HCT116 (cell line): ENCODE data around the gene SLC45A2. TPM values are rescaled to one million over a fixed set of nuclear protein-coding genes. Genes with fewer than 3 reads are reported as not detected.

Source experiments
- ATAC-seq: fragments of 200-7000 bp; cut with Tn5 transposase; 2 replicates; pipeline ENCODE4 v1.9.1; 2020; ENCODE audit warnings: mild to moderate bottlenecking, moderate library complexity
- BruUV-seq: library from RNA; stranded (reverse); fragments of 400-500 nt; replicated peaks from 2 replicates; lab custom pipeline; 2021; lab: Mats Ljungman, UMichigan
- CTCF ChIA-PET: fragments of 300-600 bp; sonication (Branson Sonifier 250); formaldehyde crosslinking; loops from one replicate; lab custom pipeline; 2021; ENCODE audit warnings: antibody characterized with exemption; lab: Charles Lee
- POLR2A ChIA-PET: fragments of 300-600, 350-600 bp; sonication (Branson Sonifier 250); formaldehyde crosslinking; loops from one replicate; lab custom pipeline; 2021; ENCODE audit warnings: antibody characterized with exemption; lab: Charles Lee
- RAD21 ChIA-PET, 2 experiments: fragments of 300-600 bp; sonication (Branson Sonifier 250); formaldehyde crosslinking; loops; one replicate each; lab custom pipeline; 2023; ENCODE audit warnings: low total read pairs in 2 of 2; ENCODE audit not compliant: uncharacterized antibody in 2 of 2, unreplicated experiment in 2 of 2, low non-redundant PET in 1 of 2; lab: Charles Lee
- DNase-seq: peaks from one replicate; pipeline ENCODE4 v3.0.0-alpha.2; 2010; ENCODE audit warnings: low read depth, low spot score
- H2AFZ ChIP-seq: fragments of 200-600 bp; shearing (Covaris generic), sonication (generic); 2 replicates; pipeline ENCODE4 v1.6.1; 2017; ENCODE audit warnings: low read depth, mixed run types, mixed read lengths, antibody characterized with exemption, low read length; ENCODE audit not compliant: poor library complexity, severe bottlenecking
- H3K27ac ChIP-seq: 2 replicates; pipeline ENCODE4 v1.5.1; 2012; ENCODE audit warnings: low read depth, low read length
- H3K27me3 ChIP-seq: fragments of 200-600 bp; sonication (generic); 2 replicates; pipeline ENCODE4 v1.6.1; 2016; ENCODE audit warnings: mixed run types, low read length, mixed read lengths; ENCODE audit not compliant: insufficient read depth
- H3K36me3 ChIP-seq, 2 experiments: fragments of 200-500 bp in 1 of 2; fragments of 200-600 bp in 1 of 2; sonication (Bioruptor generic) in 1 of 2; sonication (generic) in 1 of 2; 2 replicates each; pipeline versions ENCODE4 v1.5.1 to v1.6.1; 2014 to 2016; ENCODE audit warnings: low read length in 2 of 2, inconsistent platforms in 1 of 2, mixed read lengths in 1 of 2, mixed run types in 1 of 2; ENCODE audit not compliant: insufficient read depth in 2 of 2, control insufficient read depth in 1 of 2
- H3K4me1 ChIP-seq, 2 experiments: fragments of 200-600 bp in 1 of 2; sonication (generic) in 1 of 2; 2 replicates each; pipeline versions ENCODE4 v1.5.1 to v1.6.1; 2012 to 2017; ENCODE audit warnings: low read length in 2 of 2, inconsistent platforms in 1 of 2, mild to moderate bottlenecking in 1 of 2, mixed read lengths in 1 of 2, mixed run types in 1 of 2, moderate library complexity in 1 of 2; ENCODE audit not compliant: insufficient read depth in 2 of 2, control insufficient read depth in 1 of 2
- H3K4me2 ChIP-seq: fragments of 200-600 bp; sonication (generic); 2 replicates; pipeline ENCODE4 v1.6.1; 2017; ENCODE audit warnings: mixed run types, low read length, mixed read lengths
- H3K4me3 ChIP-seq, 2 experiments: fragments of 200-600 bp in 1 of 2; sonication (generic) in 1 of 2; replicated peaks in 1 of 2; 2 replicates each; pipeline ENCODE4 v1.5.1; 2011 to 2016; ENCODE audit warnings: low read length in 2 of 2, control low read depth in 1 of 2, low read depth in 1 of 2, mild to moderate bottlenecking in 1 of 2, mixed read lengths in 1 of 2, mixed run types in 1 of 2
- H3K79me2 ChIP-seq: fragments of 200-600 bp; sonication (generic); 2 replicates; pipeline ENCODE4 v1.6.1; 2017; ENCODE audit warnings: mild to moderate bottlenecking, mixed run types, low read length, moderate library complexity, mixed read lengths; ENCODE audit not compliant: insufficient read depth
- H3K9ac ChIP-seq: fragments of 200-600 bp; sonication (generic); 2 replicates; pipeline ENCODE4 v1.6.1; 2016; ENCODE audit warnings: low read length, mixed read lengths
- H3K9me2 ChIP-seq: fragments of 200-600 bp; sonication (generic), shearing (Covaris generic); 2 replicates; pipeline ENCODE4 v1.6.1; 2017; ENCODE audit warnings: mixed run types, mild to moderate bottlenecking, moderate library complexity; ENCODE audit not compliant: insufficient read depth
- H3K9me3 ChIP-seq, 2 experiments: fragments of 200-500 bp in 1 of 2; fragments of 200-600 bp in 1 of 2; sonication (Bioruptor generic) in 1 of 2; sonication (generic) in 1 of 2; 2 replicates each; pipeline ENCODE4 v1.6.1; 2014 to 2017; ENCODE audit warnings: low read length in 2 of 2, mixed read lengths in 2 of 2, inconsistent platforms in 1 of 2, low read depth in 1 of 2, mild to moderate bottlenecking in 1 of 2, mixed run types in 1 of 2, moderate library complexity in 1 of 2; ENCODE audit not compliant: control insufficient read depth in 1 of 2, insufficient read depth in 1 of 2
- H4K20me1 ChIP-seq: fragments of 200-600 bp; sonication (generic), shearing (Covaris generic); 2 replicates; pipeline ENCODE4 v1.6.1; 2017; ENCODE audit warnings: mixed run types, mild to moderate bottlenecking, moderate library complexity; ENCODE audit not compliant: insufficient read depth
- CBX3 ChIP-seq: IDR thresholded peaks from 2 replicates; pipeline ENCODE4 v1.6.1; 2012; ENCODE audit warnings: low read depth
- FOSL1 ChIP-seq: IDR thresholded peaks from 2 replicates; pipeline ENCODE4 v1.6.1; 2012; ENCODE audit warnings: low read depth
- JUND ChIP-seq: IDR thresholded peaks from 2 replicates; pipeline ENCODE4 v1.6.1; 2012
- MAX ChIP-seq: IDR thresholded peaks from 2 replicates; pipeline ENCODE4 v1.6.1; 2012
- POLR2A ChIP-seq: IDR thresholded peaks from 2 replicates; pipeline ENCODE4 v1.7.0; 2011; ENCODE audit warnings: borderline replicate concordance; ENCODE audit not compliant: insufficient read depth, insufficient read length; ENCODE audit errors: extremely low read depth
- POLR2AphosphoS5 ChIP-seq: IDR thresholded peaks from 2 replicates; pipeline ENCODE4 v1.6.1; 2011; ENCODE audit warnings: mild to moderate bottlenecking, low read depth, low read length, moderate library complexity
- RAD21 ChIP-seq: IDR thresholded peaks from 2 replicates; pipeline ENCODE4 v1.6.1; 2012; ENCODE audit warnings: low read depth, mild to moderate bottlenecking
- SIN3A ChIP-seq: IDR thresholded peaks from 2 replicates; pipeline ENCODE4 v1.6.1; 2012; ENCODE audit warnings: low read depth
- YY1 ChIP-seq: IDR thresholded peaks from 2 replicates; pipeline ENCODE4 v1.6.1; 2011; ENCODE audit warnings: low read length, low read depth, moderate library complexity, mild to moderate bottlenecking; ENCODE audit not compliant: insufficient replicate concordance; ENCODE audit errors: extremely low read depth
- ZBTB33 ChIP-seq: IDR thresholded peaks from 2 replicates; pipeline ENCODE4 v1.6.1; 2011; ENCODE audit warnings: mild to moderate bottlenecking, low read length, moderate library complexity; ENCODE audit not compliant: insufficient replicate concordance; ENCODE audit errors: extremely low read depth
- ZNF274 ChIP-seq: fragments of 200-500 bp; sonication (Bioruptor generic); IDR thresholded peaks from 2 replicates; pipeline ENCODE4 v1.6.1; 2014; ENCODE audit warnings: mild to moderate bottlenecking, low read depth, low read length, inconsistent platforms
- intact Hi-C: fragments of 100-400 bp; cut with micrococcal nuclease; formaldehyde crosslinking; loops from 2 replicates; pipeline ENCODE4 v1.10.0; 2022
- total RNA-seq: library from RNA; stranded (reverse); gene quantifications from one replicate; pipeline ENCODE4 v1.2.1, GENCODE V29; 2021; ENCODE audit not compliant: unreplicated experiment

The SLC45A2 gene
- total RNA-seq, 1 experiment from 2014 or later, result not detected

DNA sequence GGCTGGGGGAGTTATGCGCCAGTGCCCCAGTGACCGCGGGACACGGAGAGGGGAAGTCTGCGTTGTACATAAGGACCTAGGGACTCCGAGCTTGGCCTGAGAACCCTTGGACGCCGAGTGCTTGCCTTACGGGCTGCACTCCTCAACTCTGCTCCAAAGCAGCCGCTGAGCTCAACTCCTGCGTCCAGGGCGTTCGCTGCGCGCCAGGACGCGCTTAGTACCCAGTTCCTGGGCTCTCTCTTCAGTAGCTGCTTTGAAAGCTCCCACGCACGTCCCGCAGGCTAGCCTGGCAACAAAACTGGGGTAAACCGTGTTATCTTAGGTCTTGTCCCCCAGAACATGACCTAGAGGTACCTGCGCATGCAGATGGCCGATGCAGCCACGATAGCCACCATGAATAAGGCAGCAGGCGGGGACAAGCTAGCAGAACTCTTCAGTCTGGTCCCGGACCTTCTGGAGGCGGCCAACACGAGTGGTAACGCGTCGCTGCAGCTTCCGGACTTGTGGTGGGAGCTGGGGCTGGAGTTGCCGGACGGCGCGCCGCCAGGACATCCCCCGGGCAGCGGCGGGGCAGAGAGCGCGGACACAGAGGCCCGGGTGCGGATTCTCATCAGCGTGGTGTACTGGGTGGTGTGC, 48.0 kb downstream of the SLC45A2 start, which contains the start of gene RXFP3:
RXFP3 (plus strand) TSS at position 6 of the 636 bp plus-strand sequence; CDS start at position 361, 355 bp downstream.
- intact Hi-C loops, result no loop called here
- Histone ChIP-seq H3K27ac (no peak within 1 kb of the TSS), H3K9ac (no peak within 1 kb of the TSS), H4K20me1 (no peaks in the 10 kb centered on the region), H3K4me1 (no peaks in the 10 kb centered on the region), H3K9me3 (no peaks in the 10 kb centered on the region), H3K36me3 (no peaks in the 10 kb centered on the region), H3K27me3 (peaks cover 33% of the 10 kb centered on the region), H2AFZ (no peak within 1 kb of the TSS), H3K4me2 (no peak within 1 kb of the TSS), H3K79me2 (no peaks in the 10 kb centered on the region), H3K4me3 (no peak within 1 kb of the TSS)
- no peak for DNase-seq
- RAD21 ChIA-PET, result no interaction called here
- no peak for ATAC-seq
- POLR2A ChIA-PET, result no interaction called here
- TF ChIP-seq SIN3A (no peak), POLR2A (no peak), POLR2AphosphoS5 (no peak), CBX3 (no peak), YY1 (no peak), ZBTB33 (no peak), FOSL1 (no peak), RAD21 (no peak), JUND (no peak), ZNF274 (no peak), MAX (no peak)
- TF ChIP-seq, all 23 proteins: peak for 0
- no TSS peak for BruUV-seq
- CTCF ChIA-PET, result interaction anchor here (2.9 kb wide), 1 partner anchor 502 kb away, joined by 30 read pairs; no protein-coding TSS in a partner anchor
- H3K9me2 ChIP-seq, result no peaks in the 10 kb centered on the region
